ENCODE results near the gene GFPT1.
"Not testable (repeated sequence)": the region's sequence is repeated elsewhere in the genome, so short reads cannot be mapped to it uniquely, and the experiment has no call there.

Gene GFPT1

GRCh38 chr2:69383176-69383812, 3.7 kb downstream of the GFPT1 start:
- DNase-seq (ENCODE audit: low spot score), result no peak

GRCh38 chr2:69382547-69382946, 4.5 kb downstream of the GFPT1 start:
- DNase-seq (ENCODE audit: low spot score), result no peak

GRCh38 chr2:69381337-69381737, 5.7 kb downstream of the GFPT1 start:
- no peak for DNase-seq (ENCODE audit: low spot score)

GRCh38 chr2:69380072-69380917, 6.7 kb downstream of the GFPT1 start:
- DNase-seq (ENCODE audit: low spot score), result no peak

GRCh38 chr2:69376403-69376802, 10.6 kb downstream of the GFPT1 start:
- DNase-seq (ENCODE audit: low spot score), result no peak

- DNase-seq (ENCODE audit: low spot score), result no peak
Observed at GRCh38 chr2:69375494-69376353, 11.3 kb downstream of the GFPT1 start.

GRCh38 chr2:69372767-69373166, 14.3 kb downstream of the GFPT1 start:
- DNase-seq (ENCODE audit: low spot score), result no peak

- no peak for DNase-seq (ENCODE audit: low spot score)
Observed at GRCh38 chr2:69369802-69370201, 17.2 kb downstream of the GFPT1 start.

GRCh38 chr2:69368588-69368987, 18.4 kb downstream of the GFPT1 start:
- no peak for DNase-seq (ENCODE audit: low spot score)

GRCh38 chr2:69359371-69359770, 27.7 kb downstream of the GFPT1 start:
- DNase-seq (ENCODE audit: low spot score), result no peak

GRCh38 chr2:69358914-69359313, 28.1 kb downstream of the GFPT1 start:
- no peak for DNase-seq (ENCODE audit: low spot score)

- DNase-seq (ENCODE audit: low spot score), result no peak
Observed at GRCh38 chr2:69356471-69356870, 30.6 kb downstream of the GFPT1 start.

- not testable (repeated sequence) for DNase-seq (ENCODE audit: low spot score)
Observed at GRCh38 chr2:69354976-69355375, 32.1 kb downstream of the GFPT1 start.

- no peak for DNase-seq (ENCODE audit: low spot score)
Observed at GRCh38 chr2:69353360-69353759, 33.7 kb downstream of the GFPT1 start.

GRCh38 chr2:69348781-69349180, 38.2 kb downstream of the GFPT1 start:
- no peak for DNase-seq (ENCODE audit: low spot score)

GRCh38 chr2:69345434-69345833, 41.6 kb downstream of the GFPT1 start:
- no peak for DNase-seq (ENCODE audit: low spot score)

- no peak for DNase-seq (ENCODE audit: low spot score)
Observed at GRCh38 chr2:69344305-69344704, 42.7 kb downstream of the GFPT1 start.

GRCh38 chr2:69340101-69340775, 46.8 kb downstream of the GFPT1 start:
- DNase-seq (ENCODE audit: low spot score), result no peak

GRCh38 chr2:69335311-69335710, 51.7 kb downstream of the GFPT1 start:
- no peak for DNase-seq (ENCODE audit: low spot score)

- DNase-seq (ENCODE audit: low spot score), result no peak
Observed at GRCh38 chr2:69333352-69333751, 53.7 kb downstream of the GFPT1 start.

- DNase-seq (ENCODE audit: low spot score), result no peak
Observed at GRCh38 chr2:69330781-69331180, 56.2 kb downstream of the GFPT1 start.

GRCh38 chr2:69322631-69323030, 64.4 kb downstream of the GFPT1 start:
- DNase-seq (ENCODE audit: low spot score), result no peak
